KMS-11 (cell line): ENCODE results near the gene TPM2.

ENCODE experiments used
- H2AFZ ChIP-seq: fragments of 200-600 bp; sonication (generic); 2 replicates; pipeline ENCODE4 v1.6.1; 2016; ENCODE audit warnings: antibody characterized with exemption, mixed run types, low read depth
- H3K27ac ChIP-seq: fragments of 200-600 bp; sonication (generic); 2 replicates; pipeline ENCODE4 v1.6.1; 2016; ENCODE audit warnings: mild to moderate bottlenecking, mixed run types
- H3K27me3 ChIP-seq: fragments of 200-600 bp; sonication (generic); 2 replicates; pipeline ENCODE4 v1.6.1; 2017; ENCODE audit warnings: mild to moderate bottlenecking, low read depth, mixed run types, moderate library complexity; ENCODE audit not compliant: insufficient read depth
- H3K36me3 ChIP-seq: fragments of 200-600 bp; sonication (generic); 2 replicates; pipeline ENCODE4 v1.6.1; 2017; ENCODE audit warnings: mild to moderate bottlenecking, mixed run types; ENCODE audit not compliant: insufficient read depth
- H3K4me1 ChIP-seq: fragments of 200-600 bp; sonication (generic); 2 replicates; pipeline ENCODE4 v1.6.1; 2016; ENCODE audit warnings: mild to moderate bottlenecking, low read depth, mixed run types; ENCODE audit not compliant: poor library complexity, severe bottlenecking
- H3K4me2 ChIP-seq: fragments of 200-600 bp; sonication (generic); 2 replicates; pipeline ENCODE4 v1.7.0; 2016; ENCODE audit warnings: mild to moderate bottlenecking, mixed run types
- H3K4me3 ChIP-seq: fragments of 200-600 bp; sonication (generic); IDR thresholded peaks from 2 replicates; pipeline ENCODE4 v1.6.1; 2017; ENCODE audit warnings: low read depth, low read length, mixed read lengths; ENCODE audit not compliant: insufficient read depth
- H3K79me2 ChIP-seq: fragments of 200-600 bp; sonication (generic); 2 replicates; pipeline ENCODE4 v1.6.1; 2016; ENCODE audit warnings: low read depth, mixed run types; ENCODE audit not compliant: insufficient read depth
- H3K9ac ChIP-seq: fragments of 200-600 bp; sonication (generic); 2 replicates; pipeline ENCODE4 v1.6.1; 2016; ENCODE audit warnings: mild to moderate bottlenecking, mixed run types
- H4K20me1 ChIP-seq: fragments of 200-600 bp; sonication (generic); 2 replicates; pipeline ENCODE4 v1.6.1; 2016; ENCODE audit warnings: mild to moderate bottlenecking, mixed run types; ENCODE audit not compliant: insufficient read depth
- TF ChIP-seq, protein P1 (sequence below): fragments of 200-600 bp; sonication (generic); conservative IDR thresholded peaks from 2 replicates; pipeline ENCODE4 v1.6.1; 2017; ENCODE audit warnings: low read depth, mild to moderate bottlenecking, antibody characterized with exemption, low read length, moderate library complexity, mixed read lengths

TPM2 gene

DNA sequence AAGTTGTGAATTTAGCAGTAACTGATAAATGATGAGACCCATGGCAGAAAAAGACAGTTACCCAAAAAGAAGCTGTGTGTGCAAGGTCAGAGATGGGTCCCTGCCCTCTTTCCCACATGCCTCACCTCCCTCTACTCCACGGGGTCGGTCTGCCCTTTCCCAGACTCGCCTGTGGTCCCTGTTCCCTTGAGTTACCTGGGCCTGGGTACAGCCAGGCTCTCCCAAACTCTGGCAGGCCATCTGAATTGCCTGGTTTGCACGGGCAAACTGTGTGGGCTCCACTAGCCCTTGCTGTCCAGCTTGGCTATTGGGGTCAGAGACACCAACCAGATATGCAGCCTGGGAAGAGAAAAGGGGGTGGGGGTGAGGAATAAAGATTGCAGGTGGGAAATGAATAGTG is 18.4 kb upstream of the TPM2 start:
- H3K79me2 ChIP-seq, result no peaks in the 10 kb centered on the region

DNA sequence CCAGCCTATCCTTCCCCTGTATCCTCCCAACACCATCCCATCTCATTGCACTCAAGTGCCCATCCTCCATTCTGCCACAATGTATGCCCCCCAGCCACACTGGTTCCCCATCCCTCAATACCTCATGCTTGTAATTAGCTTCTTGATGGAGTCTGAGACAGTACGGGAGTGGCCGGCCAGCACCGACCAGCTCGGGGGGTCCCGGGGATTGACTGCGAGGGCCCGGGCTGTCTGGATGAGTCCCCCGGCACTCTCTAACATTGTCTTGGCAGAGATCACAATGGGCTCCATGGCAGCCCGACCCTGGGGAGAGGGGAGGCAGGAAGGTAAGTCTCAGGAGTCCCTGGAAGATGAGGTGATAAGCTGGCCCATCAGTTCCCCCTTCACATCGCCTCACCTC is 17.2 kb upstream of the TPM2 start:
- H3K4me2 ChIP-seq, result no peak overlapping the region
- TF ChIP-seq, protein P1, sequence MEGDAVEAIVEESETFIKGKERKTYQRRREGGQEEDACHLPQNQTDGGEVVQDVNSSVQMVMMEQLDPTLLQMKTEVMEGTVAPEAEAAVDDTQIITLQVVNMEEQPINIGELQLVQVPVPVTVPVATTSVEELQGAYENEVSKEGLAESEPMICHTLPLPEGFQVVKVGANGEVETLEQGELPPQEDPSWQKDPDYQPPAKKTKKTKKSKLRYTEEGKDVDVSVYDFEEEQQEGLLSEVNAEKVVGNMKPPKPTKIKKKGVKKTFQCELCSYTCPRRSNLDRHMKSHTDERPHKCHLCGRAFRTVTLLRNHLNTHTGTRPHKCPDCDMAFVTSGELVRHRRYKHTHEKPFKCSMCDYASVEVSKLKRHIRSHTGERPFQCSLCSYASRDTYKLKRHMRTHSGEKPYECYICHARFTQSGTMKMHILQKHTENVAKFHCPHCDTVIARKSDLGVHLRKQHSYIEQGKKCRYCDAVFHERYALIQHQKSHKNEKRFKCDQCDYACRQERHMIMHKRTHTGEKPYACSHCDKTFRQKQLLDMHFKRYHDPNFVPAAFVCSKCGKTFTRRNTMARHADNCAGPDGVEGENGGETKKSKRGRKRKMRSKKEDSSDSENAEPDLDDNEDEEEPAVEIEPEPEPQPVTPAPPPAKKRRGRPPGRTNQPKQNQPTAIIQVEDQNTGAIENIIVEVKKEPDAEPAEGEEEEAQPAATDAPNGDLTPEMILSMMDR, result no peak
- no peaks in the 10 kb centered on the region for H3K36me3 ChIP-seq
- no peaks in the 10 kb centered on the region for H4K20me1 ChIP-seq
- no peaks in the 10 kb centered on the region for H3K79me2 ChIP-seq
- H3K27ac ChIP-seq, result no peak overlapping the region
- no peak overlapping the region for H2AFZ ChIP-seq
- H3K9ac ChIP-seq, result no peak overlapping the region
- H3K4me3 ChIP-seq, result no peak overlapping the region
- H3K4me1 ChIP-seq, result peaks cover 3% of the 10 kb centered on the region
- no peaks in the 10 kb centered on the region for H3K27me3 ChIP-seq

More for the DNA sequence above, 18.4 kb upstream of the TPM2 start:
- H3K4me3 ChIP-seq, result no peak overlapping the region
- H4K20me1 ChIP-seq, result no peaks in the 10 kb centered on the region
- H3K36me3 ChIP-seq, result no peaks in the 10 kb centered on the region
- no peak overlapping the region for H2AFZ ChIP-seq
- H3K4me2 ChIP-seq, result no peak overlapping the region
- no peak overlapping the region for H3K27ac ChIP-seq
- TF ChIP-seq, protein P1, result no peak
- H3K9ac ChIP-seq, result no peak overlapping the region
- peaks cover 11% of the 10 kb centered on the region for H3K4me1 ChIP-seq
- no peaks in the 10 kb centered on the region for H3K27me3 ChIP-seq

- Histone ChIP-seq H4K20me1 (no peaks in the 10 kb centered on the region), H3K9ac (no peak overlapping the region), H3K27me3 (no peaks in the 10 kb centered on the region), H3K27ac (no peak overlapping the region), H2AFZ (no peak overlapping the region), H3K36me3 (no peaks in the 10 kb centered on the region), H3K79me2 (no peaks in the 10 kb centered on the region), H3K4me1 (no peaks in the 10 kb centered on the region), H3K4me3 (no peak overlapping the region), H3K4me2 (no peak overlapping the region)
- TF ChIP-seq, protein P1, result no peak
Observed at GRCh38 chr9:35705836-35706430, 16.2 kb upstream of the TPM2 start.

GRCh38 chr9:35705372-35705771 is 15.6 kb upstream of the TPM2 start:
- Histone ChIP-seq H3K9ac (no peak overlapping the region), H3K4me3 (no peak overlapping the region), H3K36me3 (no peaks in the 10 kb centered on the region), H2AFZ (no peak overlapping the region), H3K27ac (no peak overlapping the region), H4K20me1 (no peaks in the 10 kb centered on the region), H3K27me3 (no peaks in the 10 kb centered on the region), H3K79me2 (no peaks in the 10 kb centered on the region), H3K4me2 (no peak overlapping the region), H3K4me1 (no peaks in the 10 kb centered on the region)
- TF ChIP-seq, protein P1, result no peak
